ENCODE data around the gene KIDINS220. TPM values are rescaled to one million over a fixed set of nuclear protein-coding genes. Genes with fewer than 3 reads are reported as not detected.

The KIDINS220 gene
- total and polyA plus RNA-seq, 2 experiments from 2014 or later, result 12.8 to 38.2 TPM

DNA sequence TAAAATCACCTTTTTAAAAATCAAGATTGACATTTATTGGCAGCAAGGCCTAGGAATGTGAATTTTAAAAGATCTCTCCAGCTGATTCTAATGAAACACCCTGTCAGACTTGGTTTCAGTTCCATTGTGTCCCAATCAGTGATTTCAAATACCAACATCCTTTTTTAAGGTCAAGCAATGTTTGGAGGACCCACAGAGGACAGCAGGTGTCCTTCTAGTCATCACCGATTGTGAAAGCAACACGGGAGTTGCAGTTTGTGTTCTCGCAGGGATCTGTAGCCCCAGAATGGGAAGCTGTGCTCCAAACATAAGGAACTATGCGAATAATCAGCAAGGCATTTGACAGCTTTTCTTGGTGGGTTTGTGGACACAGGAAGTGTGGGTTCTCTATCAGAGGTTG lies 4.5 kb upstream of the KIDINS220 start:
- Histone ChIP-seq H3K4me2 (no peak overlapping the region), H3K4me1 (ENCODE audit: insufficient read depth) (no peaks in the 10 kb centered on the region), H3K27ac (ENCODE audit: low read depth) (no peak overlapping the region), H3K36me3 (ENCODE audit: insufficient read depth) (no peaks in the 10 kb centered on the region), H3K27me3 (ENCODE audit: insufficient read depth) (no peaks in the 10 kb centered on the region), H3K9me2 (ENCODE audit: insufficient read depth) (peaks cover 2% of the 10 kb centered on the region; the same call in 1 of the 2 replicates), H3K79me2 (replicated peaks; ENCODE audit: insufficient read depth) (0 out of 2 replicates have a peak, but pooled peaks cover under 1% of the 10 kb centered on the region), H3F3A (replicated peaks; ENCODE audit: low read depth) (no peaks in the 10 kb centered on the region), H4K20me1 (replicated peaks; ENCODE audit: insufficient read depth) (no peaks in the 10 kb centered on the region), H3K4me3 (no peak overlapping the region), H2AFZ (no peak overlapping the region)
- no peak overlapping the region for H3K4me3 Mint-ChIP-seq
- H3K27me3 Mint-ChIP-seq (ENCODE audit: insufficient read depth, low read depth, poor library complexity), result peaks cover 2% of the 10 kb centered on the region
- H3K9me3 Mint-ChIP-seq, result peaks cover 8% of the 10 kb centered on the region; the same call in 1 of the 3 replicates
- no peak for TF ChIP-seq STAT1 (IDR thresholded peaks at IDR 0.05; ENCODE audit: unreplicated experiment)
- TF ChIP-seq JUNB (IDR thresholded peaks at IDR 0.05; ENCODE audit: unreplicated experiment), result no peak
- TF ChIP-seq CREB1 (CRISPR knock-in tag; IDR thresholded peaks at IDR 0.05; ENCODE audit: low read depth), result no peak
- TF ChIP-seq EZH2phosphoT487 (IDR thresholded peaks at IDR 0.05; ENCODE audit: unreplicated experiment), result no peak
- TF ChIP-seq NANOG (IDR thresholded peaks at IDR 0.05; ENCODE audit: borderline replicate concordance), result no peak
- TF ChIP-seq, protein P1, sequence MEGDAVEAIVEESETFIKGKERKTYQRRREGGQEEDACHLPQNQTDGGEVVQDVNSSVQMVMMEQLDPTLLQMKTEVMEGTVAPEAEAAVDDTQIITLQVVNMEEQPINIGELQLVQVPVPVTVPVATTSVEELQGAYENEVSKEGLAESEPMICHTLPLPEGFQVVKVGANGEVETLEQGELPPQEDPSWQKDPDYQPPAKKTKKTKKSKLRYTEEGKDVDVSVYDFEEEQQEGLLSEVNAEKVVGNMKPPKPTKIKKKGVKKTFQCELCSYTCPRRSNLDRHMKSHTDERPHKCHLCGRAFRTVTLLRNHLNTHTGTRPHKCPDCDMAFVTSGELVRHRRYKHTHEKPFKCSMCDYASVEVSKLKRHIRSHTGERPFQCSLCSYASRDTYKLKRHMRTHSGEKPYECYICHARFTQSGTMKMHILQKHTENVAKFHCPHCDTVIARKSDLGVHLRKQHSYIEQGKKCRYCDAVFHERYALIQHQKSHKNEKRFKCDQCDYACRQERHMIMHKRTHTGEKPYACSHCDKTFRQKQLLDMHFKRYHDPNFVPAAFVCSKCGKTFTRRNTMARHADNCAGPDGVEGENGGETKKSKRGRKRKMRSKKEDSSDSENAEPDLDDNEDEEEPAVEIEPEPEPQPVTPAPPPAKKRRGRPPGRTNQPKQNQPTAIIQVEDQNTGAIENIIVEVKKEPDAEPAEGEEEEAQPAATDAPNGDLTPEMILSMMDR (conservative IDR thresholded peaks at IDR 0.05; ENCODE audit: low read depth in 2 of 2), result no peak
- no peak for TF ChIP-seq ZNF331 (CRISPR knock-in tag; IDR thresholded peaks at IDR 0.05; ENCODE audit: low read depth)
- no peak for TF ChIP-seq EZH2 (IDR thresholded peaks at IDR 0.05; ENCODE audit: low read depth, unreplicated experiment)
- DNase-seq (ENCODE audit: low spot score) (no peak), ATAC-seq (no peak)
- no peaks in the 10 kb centered on the region; the same call in 2 of the 3 replicates for H3K36me3 Mint-ChIP-seq (ENCODE audit: low read depth)
- 0 out of 3 replicates have a peak, but pooled peaks cover 5% of the 10 kb centered on the region for H3K4me1 Mint-ChIP-seq
- no peak overlapping the region for H3K27ac Mint-ChIP-seq

DNA sequence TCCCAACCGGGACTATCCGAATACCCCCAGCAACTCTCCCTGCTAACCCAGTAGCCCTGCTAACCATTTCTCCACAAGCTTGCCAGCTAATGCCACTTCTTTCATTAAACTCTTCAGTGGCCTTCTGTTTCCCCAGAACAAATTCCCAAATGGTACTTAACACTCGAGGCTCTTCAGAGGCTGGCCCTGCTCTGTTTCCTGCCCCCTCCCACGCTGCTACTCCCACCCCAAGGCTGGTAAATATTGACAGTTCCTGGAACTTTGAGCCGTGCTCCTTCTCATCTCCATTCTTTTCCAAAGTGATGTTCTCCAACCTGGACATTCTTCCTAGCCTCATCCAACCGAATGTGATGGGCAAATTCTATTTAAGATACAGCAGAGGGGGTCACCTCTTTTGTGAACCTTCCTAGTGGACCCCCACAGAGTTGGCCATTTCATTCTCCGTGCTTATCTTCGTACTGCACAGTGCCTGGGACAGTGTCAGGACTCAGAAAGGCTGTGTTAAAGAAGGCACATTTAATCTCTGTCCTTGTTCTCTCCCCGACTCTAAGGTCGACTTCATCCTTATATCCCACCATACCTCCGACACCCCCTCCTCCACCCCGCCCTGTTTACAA lies 3.2 kb upstream of the KIDINS220 start:
- no peaks in the 10 kb centered on the region for H4K20me1 ChIP-seq (replicated peaks; ENCODE audit: insufficient read depth)
- no peaks in the 10 kb centered on the region for H3F3A ChIP-seq (replicated peaks; ENCODE audit: low read depth)
- H3K4me1 Mint-ChIP-seq, result peaks cover 10% of the 10 kb centered on the region; the same call in 1 of the 3 replicates
- H3K36me3 ChIP-seq (ENCODE audit: insufficient read depth), result no peaks in the 10 kb centered on the region
- H3K79me2 ChIP-seq (replicated peaks; ENCODE audit: insufficient read depth), result peaks cover 14% of the 10 kb centered on the region
- H3K27ac ChIP-seq (ENCODE audit: low read depth), result no peak overlapping the region
- ATAC-seq (no peak), DNase-seq (ENCODE audit: low spot score) (no peak)
- no peak overlapping the region for H2AFZ ChIP-seq
- H3K4me1 ChIP-seq (ENCODE audit: insufficient read depth), result peaks cover 7% of the 10 kb centered on the region
- no peaks in the 10 kb centered on the region for H3K27me3 ChIP-seq (ENCODE audit: insufficient read depth)
- H3K4me2 ChIP-seq, result no peak overlapping the region
- H3K36me3 Mint-ChIP-seq (ENCODE audit: low read depth), result no peaks in the 10 kb centered on the region; the same call in 2 of the 3 replicates
- H3K27ac Mint-ChIP-seq, result no peak overlapping the region
- H3K9me3 Mint-ChIP-seq, result peaks cover 8% of the 10 kb centered on the region; the same call in 1 of the 3 replicates
- H3K27me3 Mint-ChIP-seq (ENCODE audit: insufficient read depth, low read depth, poor library complexity), result peaks cover 4% of the 10 kb centered on the region
- H3K4me3 Mint-ChIP-seq, result no peak overlapping the region
- H3K9me2 ChIP-seq (ENCODE audit: insufficient read depth), result no peaks in the 10 kb centered on the region
- H3K4me3 ChIP-seq, result no peak overlapping the region
- no peak for TF ChIP-seq ZNF114 (CRISPR knock-in tag; IDR thresholded peaks at IDR 0.05)
- TF ChIP-seq EZH2phosphoT487 (IDR thresholded peaks at IDR 0.05; ENCODE audit: unreplicated experiment), result no peak
- TF ChIP-seq, protein P2, sequence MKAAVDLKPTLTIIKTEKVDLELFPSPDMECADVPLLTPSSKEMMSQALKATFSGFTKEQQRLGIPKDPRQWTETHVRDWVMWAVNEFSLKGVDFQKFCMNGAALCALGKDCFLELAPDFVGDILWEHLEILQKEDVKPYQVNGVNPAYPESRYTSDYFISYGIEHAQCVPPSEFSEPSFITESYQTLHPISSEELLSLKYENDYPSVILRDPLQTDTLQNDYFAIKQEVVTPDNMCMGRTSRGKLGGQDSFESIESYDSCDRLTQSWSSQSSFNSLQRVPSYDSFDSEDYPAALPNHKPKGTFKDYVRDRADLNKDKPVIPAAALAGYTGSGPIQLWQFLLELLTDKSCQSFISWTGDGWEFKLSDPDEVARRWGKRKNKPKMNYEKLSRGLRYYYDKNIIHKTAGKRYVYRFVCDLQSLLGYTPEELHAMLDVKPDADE (IDR thresholded peaks at IDR 0.05), result no peak
- TF ChIP-seq EZH2 (IDR thresholded peaks at IDR 0.05; ENCODE audit: low read depth, unreplicated experiment), result no peak
- TF ChIP-seq, protein P3, sequence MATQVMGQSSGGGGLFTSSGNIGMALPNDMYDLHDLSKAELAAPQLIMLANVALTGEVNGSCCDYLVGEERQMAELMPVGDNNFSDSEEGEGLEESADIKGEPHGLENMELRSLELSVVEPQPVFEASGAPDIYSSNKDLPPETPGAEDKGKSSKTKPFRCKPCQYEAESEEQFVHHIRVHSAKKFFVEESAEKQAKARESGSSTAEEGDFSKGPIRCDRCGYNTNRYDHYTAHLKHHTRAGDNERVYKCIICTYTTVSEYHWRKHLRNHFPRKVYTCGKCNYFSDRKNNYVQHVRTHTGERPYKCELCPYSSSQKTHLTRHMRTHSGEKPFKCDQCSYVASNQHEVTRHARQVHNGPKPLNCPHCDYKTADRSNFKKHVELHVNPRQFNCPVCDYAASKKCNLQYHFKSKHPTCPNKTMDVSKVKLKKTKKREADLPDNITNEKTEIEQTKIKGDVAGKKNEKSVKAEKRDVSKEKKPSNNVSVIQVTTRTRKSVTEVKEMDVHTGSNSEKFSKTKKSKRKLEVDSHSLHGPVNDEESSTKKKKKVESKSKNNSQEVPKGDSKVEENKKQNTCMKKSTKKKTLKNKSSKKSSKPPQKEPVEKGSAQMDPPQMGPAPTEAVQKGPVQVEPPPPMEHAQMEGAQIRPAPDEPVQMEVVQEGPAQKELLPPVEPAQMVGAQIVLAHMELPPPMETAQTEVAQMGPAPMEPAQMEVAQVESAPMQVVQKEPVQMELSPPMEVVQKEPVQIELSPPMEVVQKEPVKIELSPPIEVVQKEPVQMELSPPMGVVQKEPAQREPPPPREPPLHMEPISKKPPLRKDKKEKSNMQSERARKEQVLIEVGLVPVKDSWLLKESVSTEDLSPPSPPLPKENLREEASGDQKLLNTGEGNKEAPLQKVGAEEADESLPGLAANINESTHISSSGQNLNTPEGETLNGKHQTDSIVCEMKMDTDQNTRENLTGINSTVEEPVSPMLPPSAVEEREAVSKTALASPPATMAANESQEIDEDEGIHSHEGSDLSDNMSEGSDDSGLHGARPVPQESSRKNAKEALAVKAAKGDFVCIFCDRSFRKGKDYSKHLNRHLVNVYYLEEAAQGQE (IDR thresholded peaks at IDR 0.05; ENCODE audit: unreplicated experiment), result no peak
- no peak for TF ChIP-seq JUNB (IDR thresholded peaks at IDR 0.05; ENCODE audit: unreplicated experiment)
- TF ChIP-seq STAT1 (IDR thresholded peaks at IDR 0.05; ENCODE audit: unreplicated experiment), result no peak

All from GM23338 (cell line).